ENCODE measurements around the gene SASS6.

DNA sequence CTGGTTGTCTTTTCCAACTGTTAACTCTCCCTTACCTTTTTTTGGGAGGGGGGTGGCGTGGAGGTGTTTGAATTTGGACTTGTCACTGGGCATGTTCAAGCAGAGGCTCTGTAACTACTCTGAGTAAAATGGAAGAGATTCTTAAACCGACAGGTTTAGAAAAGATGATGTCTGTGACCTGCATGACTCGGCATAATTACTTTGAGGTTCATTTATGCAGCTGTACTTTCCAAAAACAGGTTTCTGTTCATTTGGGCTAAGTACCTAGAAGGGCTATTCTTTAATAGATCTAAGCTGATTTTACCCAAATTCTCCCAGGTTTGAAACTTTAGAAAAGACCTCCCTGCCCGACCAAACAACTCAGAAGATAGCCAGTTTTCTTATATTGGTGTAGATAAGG is 82.6 kb downstream of the SASS6 start:
- TF ChIP-seq RAD21 (IDR thresholded peaks at IDR 0.05; ENCODE audit: low read depth), result no peak
- TF ChIP-seq, protein P1, sequence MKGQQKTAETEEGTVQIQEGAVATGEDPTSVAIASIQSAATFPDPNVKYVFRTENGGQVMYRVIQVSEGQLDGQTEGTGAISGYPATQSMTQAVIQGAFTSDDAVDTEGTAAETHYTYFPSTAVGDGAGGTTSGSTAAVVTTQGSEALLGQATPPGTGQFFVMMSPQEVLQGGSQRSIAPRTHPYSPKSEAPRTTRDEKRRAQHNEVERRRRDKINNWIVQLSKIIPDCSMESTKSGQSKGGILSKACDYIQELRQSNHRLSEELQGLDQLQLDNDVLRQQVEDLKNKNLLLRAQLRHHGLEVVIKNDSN (IDR thresholded peaks at IDR 0.05), result no peak
- TF ChIP-seq, protein P2, sequence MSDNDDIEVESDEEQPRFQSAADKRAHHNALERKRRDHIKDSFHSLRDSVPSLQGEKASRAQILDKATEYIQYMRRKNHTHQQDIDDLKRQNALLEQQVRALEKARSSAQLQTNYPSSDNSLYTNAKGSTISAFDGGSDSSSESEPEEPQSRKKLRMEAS (IDR thresholded peaks at IDR 0.05), result no peak
- no peak for TF ChIP-seq YY1 (IDR thresholded peaks at IDR 0.05; ENCODE audit: low read depth)
- TF ChIP-seq, protein P3, sequence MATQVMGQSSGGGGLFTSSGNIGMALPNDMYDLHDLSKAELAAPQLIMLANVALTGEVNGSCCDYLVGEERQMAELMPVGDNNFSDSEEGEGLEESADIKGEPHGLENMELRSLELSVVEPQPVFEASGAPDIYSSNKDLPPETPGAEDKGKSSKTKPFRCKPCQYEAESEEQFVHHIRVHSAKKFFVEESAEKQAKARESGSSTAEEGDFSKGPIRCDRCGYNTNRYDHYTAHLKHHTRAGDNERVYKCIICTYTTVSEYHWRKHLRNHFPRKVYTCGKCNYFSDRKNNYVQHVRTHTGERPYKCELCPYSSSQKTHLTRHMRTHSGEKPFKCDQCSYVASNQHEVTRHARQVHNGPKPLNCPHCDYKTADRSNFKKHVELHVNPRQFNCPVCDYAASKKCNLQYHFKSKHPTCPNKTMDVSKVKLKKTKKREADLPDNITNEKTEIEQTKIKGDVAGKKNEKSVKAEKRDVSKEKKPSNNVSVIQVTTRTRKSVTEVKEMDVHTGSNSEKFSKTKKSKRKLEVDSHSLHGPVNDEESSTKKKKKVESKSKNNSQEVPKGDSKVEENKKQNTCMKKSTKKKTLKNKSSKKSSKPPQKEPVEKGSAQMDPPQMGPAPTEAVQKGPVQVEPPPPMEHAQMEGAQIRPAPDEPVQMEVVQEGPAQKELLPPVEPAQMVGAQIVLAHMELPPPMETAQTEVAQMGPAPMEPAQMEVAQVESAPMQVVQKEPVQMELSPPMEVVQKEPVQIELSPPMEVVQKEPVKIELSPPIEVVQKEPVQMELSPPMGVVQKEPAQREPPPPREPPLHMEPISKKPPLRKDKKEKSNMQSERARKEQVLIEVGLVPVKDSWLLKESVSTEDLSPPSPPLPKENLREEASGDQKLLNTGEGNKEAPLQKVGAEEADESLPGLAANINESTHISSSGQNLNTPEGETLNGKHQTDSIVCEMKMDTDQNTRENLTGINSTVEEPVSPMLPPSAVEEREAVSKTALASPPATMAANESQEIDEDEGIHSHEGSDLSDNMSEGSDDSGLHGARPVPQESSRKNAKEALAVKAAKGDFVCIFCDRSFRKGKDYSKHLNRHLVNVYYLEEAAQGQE (IDR thresholded peaks at IDR 0.05; ENCODE audit: low read depth), result no peak
- TF ChIP-seq EP300 (IDR thresholded peaks at IDR 0.05; ENCODE audit: borderline replicate concordance), result no peak
- TF ChIP-seq EGR1 (IDR thresholded peaks at IDR 0.05), result no peak
- TF ChIP-seq FOXM1 (IDR thresholded peaks at IDR 0.05; ENCODE audit: borderline replicate concordance, low read depth), result no peak
- no peak for TF ChIP-seq CEBPB (IDR thresholded peaks at IDR 0.05)
- no peak for TF ChIP-seq NFIC (IDR thresholded peaks at IDR 0.05)
